ENCODE measurements around the gene TBX4.

TBX4 gene

GRCh38 chr17:61462719-61463315, 10.6 kb downstream of the TBX4 start:
- ATAC-seq (ENCODE audit: low read depth) (no peak), DNase-seq (ENCODE audit: low spot score) (no peak)
- Histone ChIP-seq H3K27ac (ENCODE audit: poor library complexity, severe bottlenecking) (no peak overlapping the region), H3K27me3 (ENCODE audit: insufficient read depth, poor library complexity, severe bottlenecking) (peaks cover 6% of the 10 kb centered on the region), H3K4me3 (ENCODE audit: severe bottlenecking) (no peak overlapping the region), H3K36me3 (ENCODE audit: low read depth) (no peaks in the 10 kb centered on the region), H3K4me1 (ENCODE audit: insufficient read depth, poor library complexity, severe bottlenecking) (no peaks in the 10 kb centered on the region), H3K9me3 (ENCODE audit: severe bottlenecking) (no peaks in the 10 kb centered on the region)
- no peak for TF ChIP-seq CTCF (IDR thresholded peaks at IDR 0.05; ENCODE audit: poor library complexity, severe bottlenecking)

GRCh38 chr17:61463316-61464129, 11.3 kb downstream of the TBX4 start:
- no peak overlapping the region for H3K27ac ChIP-seq (ENCODE audit: poor library complexity, severe bottlenecking)
- no peak for DNase-seq (ENCODE audit: low spot score)
- no peaks in the 10 kb centered on the region for H3K36me3 ChIP-seq (ENCODE audit: low read depth)
- H3K27me3 ChIP-seq (ENCODE audit: insufficient read depth, poor library complexity, severe bottlenecking): peaks cover 6% of the 10 kb centered on the region
- no peak for TF ChIP-seq CTCF (IDR thresholded peaks at IDR 0.05; ENCODE audit: poor library complexity, severe bottlenecking)
- H3K4me1 ChIP-seq (ENCODE audit: insufficient read depth, poor library complexity, severe bottlenecking): no peaks in the 10 kb centered on the region
- no peak overlapping the region for H3K4me3 ChIP-seq (ENCODE audit: severe bottlenecking)
- no peak for ATAC-seq (ENCODE audit: low read depth)
- H3K9me3 ChIP-seq (ENCODE audit: severe bottlenecking): no peaks in the 10 kb centered on the region

- H3K9me3 ChIP-seq (ENCODE audit: severe bottlenecking): no peaks in the 10 kb centered on the region
- H3K27me3 ChIP-seq (ENCODE audit: insufficient read depth, poor library complexity, severe bottlenecking): peaks cover 6% of the 10 kb centered on the region
- ATAC-seq (ENCODE audit: low read depth): no peak
- TF ChIP-seq CTCF (IDR thresholded peaks at IDR 0.05; ENCODE audit: poor library complexity, severe bottlenecking): no peak
- no peak for DNase-seq (ENCODE audit: low spot score)
- H3K27ac ChIP-seq (ENCODE audit: poor library complexity, severe bottlenecking): no peak overlapping the region
- no peaks in the 10 kb centered on the region for H3K4me1 ChIP-seq (ENCODE audit: insufficient read depth, poor library complexity, severe bottlenecking)
- no peaks in the 10 kb centered on the region for H3K36me3 ChIP-seq (ENCODE audit: low read depth)
- H3K4me3 ChIP-seq (ENCODE audit: severe bottlenecking): no peak overlapping the region
Measured at GRCh38 chr17:61464130-61464842, 12.1 kb downstream of the TBX4 start.

- H3K4me3 ChIP-seq (ENCODE audit: severe bottlenecking): no peak overlapping the region
- no peak for TF ChIP-seq CTCF (IDR thresholded peaks at IDR 0.05; ENCODE audit: poor library complexity, severe bottlenecking)
- DNase-seq (ENCODE audit: low spot score) (no peak), ATAC-seq (ENCODE audit: low read depth) (no peak)
- no peak overlapping the region for H3K27ac ChIP-seq (ENCODE audit: poor library complexity, severe bottlenecking)
- peaks cover 6% of the 10 kb centered on the region for H3K27me3 ChIP-seq (ENCODE audit: insufficient read depth, poor library complexity, severe bottlenecking)
- no peaks in the 10 kb centered on the region for H3K9me3 ChIP-seq (ENCODE audit: severe bottlenecking)
- no peaks in the 10 kb centered on the region for H3K4me1 ChIP-seq (ENCODE audit: insufficient read depth, poor library complexity, severe bottlenecking)
- H3K36me3 ChIP-seq (ENCODE audit: low read depth): no peaks in the 10 kb centered on the region
Measured at GRCh38 chr17:61464843-61465180, 12.6 kb downstream of the TBX4 start.

All from RWPE2 (cell line).